ENCODE data around the gene SON.
"Not testable (repeated sequence)": the region's sequence is repeated elsewhere in the genome, so short reads cannot be mapped to it uniquely, and the experiment has no call there.

SON gene

GRCh38 chr21:33578214-33578613 lies 35.4 kb downstream of the SON start:
- no peak overlapping the region for H3K27ac ChIP-seq (ENCODE audit: low read depth, low read length)
- no peaks in the 10 kb centered on the region for H3K9me3 ChIP-seq (ENCODE audit: control insufficient read depth, insufficient read depth, low read depth, low read length)
- H3K4me3 ChIP-seq (ENCODE audit: low read depth, low read length): no peak overlapping the region
- H3K4me1 ChIP-seq (ENCODE audit: control insufficient read depth, insufficient read depth, low read length): no peaks in the 10 kb centered on the region
- no peaks in the 10 kb centered on the region for H3K27me3 ChIP-seq (ENCODE audit: control insufficient read depth, insufficient read depth, low read length)
- no peak overlapping the region for H3K9ac ChIP-seq (ENCODE audit: low read length)
- peaks cover 82% of the 10 kb centered on the region for H3K36me3 ChIP-seq (ENCODE audit: control insufficient read depth, insufficient read depth, low read length)

GRCh38 chr21:33578959-33579542 lies 36.2 kb downstream of the SON start:
- Histone ChIP-seq H3K36me3 (ENCODE audit: control insufficient read depth, insufficient read depth, low read length) (peaks cover 77% of the 10 kb centered on the region), H3K9me3 (ENCODE audit: control insufficient read depth, insufficient read depth, low read depth, low read length) (no peaks in the 10 kb centered on the region), H3K27me3 (ENCODE audit: control insufficient read depth, insufficient read depth, low read length) (no peaks in the 10 kb centered on the region), H3K4me3 (ENCODE audit: low read depth, low read length) (no peak overlapping the region), H3K27ac (ENCODE audit: low read depth, low read length) (peak overlapping the region; percentile 44; the same call in 1 of the 2 replicates), H3K4me1 (ENCODE audit: control insufficient read depth, insufficient read depth, low read length) (no peaks in the 10 kb centered on the region), H3K9ac (ENCODE audit: low read length) (no peak overlapping the region)

GRCh38 chr21:33584455-33584854 lies 41.6 kb downstream of the SON start:
- Histone ChIP-seq H3K9ac (ENCODE audit: low read length) (no peak overlapping the region), H3K36me3 (ENCODE audit: control insufficient read depth, insufficient read depth, low read length) (peaks cover 44% of the 10 kb centered on the region), H3K4me3 (ENCODE audit: low read depth, low read length) (no peak overlapping the region), H3K4me1 (ENCODE audit: control insufficient read depth, insufficient read depth, low read length) (peaks cover 6% of the 10 kb centered on the region; the same call in 1 of the 2 replicates), H3K27me3 (ENCODE audit: control insufficient read depth, insufficient read depth, low read length) (no peaks in the 10 kb centered on the region), H3K27ac (ENCODE audit: low read depth, low read length) (no peak overlapping the region), H3K9me3 (ENCODE audit: control insufficient read depth, insufficient read depth, low read depth, low read length) (no peaks in the 10 kb centered on the region)

GRCh38 chr21:33586927-33587326 lies 44.1 kb downstream of the SON start:
- H3K9ac ChIP-seq (ENCODE audit: low read length): no peak overlapping the region

GRCh38 chr21:33587792-33588484 lies 45.1 kb downstream of the SON start:
- Histone ChIP-seq H3K4me1 (ENCODE audit: control insufficient read depth, insufficient read depth, low read length) (peaks cover 9% of the 10 kb centered on the region; the same call in 1 of the 2 replicates), H3K27ac (ENCODE audit: low read depth, low read length) (no peak overlapping the region; the same call in 1 of the 2 replicates)

More at GRCh38 chr21:33586927-33587326, 44.1 kb downstream of the SON start:
- Histone ChIP-seq H3K27ac (ENCODE audit: low read depth, low read length) (no peak overlapping the region), H3K27me3 (ENCODE audit: control insufficient read depth, insufficient read depth, low read length) (no peaks in the 10 kb centered on the region), H3K4me3 (ENCODE audit: low read depth, low read length) (peak overlapping the region; percentile 71), H3K36me3 (ENCODE audit: control insufficient read depth, insufficient read depth, low read length) (peaks cover 32% of the 10 kb centered on the region), H3K4me1 (ENCODE audit: control insufficient read depth, insufficient read depth, low read length) (peaks cover 9% of the 10 kb centered on the region; the same call in 1 of the 2 replicates), H3K9me3 (ENCODE audit: control insufficient read depth, insufficient read depth, low read depth, low read length) (no peaks in the 10 kb centered on the region)

GRCh38 chr21:33588485-33589335 lies 45.9 kb downstream of the SON start, which contains the start of gene DONSON:
Gene DONSON, minus strand, starts transcription at chr21:33588684. Its CDS starts 43 bp downstream, at chr21:33588641.
- peaks cover 19% of the 10 kb centered on the region for H3K36me3 ChIP-seq (ENCODE audit: control insufficient read depth, insufficient read depth, low read length)
- no peaks in the 10 kb centered on the region for H3K9me3 ChIP-seq (ENCODE audit: control insufficient read depth, insufficient read depth, low read depth, low read length)
- no peaks in the 10 kb centered on the region for H3K27me3 ChIP-seq (ENCODE audit: control insufficient read depth, insufficient read depth, low read length)
- peak within 1 kb of the TSS; percentile 85 for H3K9ac ChIP-seq (ENCODE audit: low read length)
- H3K4me3 ChIP-seq (ENCODE audit: low read depth, low read length): peak within 1 kb of the TSS; percentile 71
- H3K4me1 ChIP-seq (ENCODE audit: control insufficient read depth, insufficient read depth, low read length): peaks cover 9% of the 10 kb centered on the region; the same call in 1 of the 2 replicates
- no peak within 1 kb of the TSS; the same call in 1 of the 2 replicates for H3K27ac ChIP-seq (ENCODE audit: low read depth, low read length)

More at GRCh38 chr21:33587792-33588484, 45.1 kb downstream of the SON start:
- peak overlapping the region; percentile 71 for H3K4me3 ChIP-seq (ENCODE audit: low read depth, low read length)
- H3K36me3 ChIP-seq (ENCODE audit: control insufficient read depth, insufficient read depth, low read length): peaks cover 24% of the 10 kb centered on the region
- no peaks in the 10 kb centered on the region for H3K9me3 ChIP-seq (ENCODE audit: control insufficient read depth, insufficient read depth, low read depth, low read length)
- peak overlapping the region; percentile 85 for H3K9ac ChIP-seq (ENCODE audit: low read length)
- no peaks in the 10 kb centered on the region for H3K27me3 ChIP-seq (ENCODE audit: control insufficient read depth, insufficient read depth, low read length)

- no peak overlapping the region for H3K4me3 ChIP-seq (ENCODE audit: low read depth, low read length)
- H3K27me3 ChIP-seq (ENCODE audit: control insufficient read depth, insufficient read depth, low read length): no peaks in the 10 kb centered on the region
- peaks cover 58% of the 10 kb centered on the region for H3K36me3 ChIP-seq (ENCODE audit: control insufficient read depth, insufficient read depth, low read length)
- H3K9ac ChIP-seq (ENCODE audit: low read length): no peak overlapping the region
- H3K4me1 ChIP-seq (ENCODE audit: control insufficient read depth, insufficient read depth, low read length): no peaks in the 10 kb centered on the region
- no peak overlapping the region for H3K27ac ChIP-seq (ENCODE audit: low read depth, low read length)
- no peaks in the 10 kb centered on the region for H3K9me3 ChIP-seq (ENCODE audit: control insufficient read depth, insufficient read depth, low read depth, low read length)
These were observed 55.2 kb downstream of the SON start for GRCh38 chr21:33598051-33598450.

- H3K9me3 ChIP-seq (ENCODE audit: control insufficient read depth, insufficient read depth, low read depth, low read length): no peaks in the 10 kb centered on the region
- H3K36me3 ChIP-seq (ENCODE audit: control insufficient read depth, insufficient read depth, low read length): peaks cover 31% of the 10 kb centered on the region
- H3K27me3 ChIP-seq (ENCODE audit: control insufficient read depth, insufficient read depth, low read length): no peaks in the 10 kb centered on the region
- no peaks in the 10 kb centered on the region for H3K4me1 ChIP-seq (ENCODE audit: control insufficient read depth, insufficient read depth, low read length)
- H3K27ac ChIP-seq (ENCODE audit: low read depth, low read length): no peak overlapping the region
- H3K4me3 ChIP-seq (ENCODE audit: low read depth, low read length): no peak overlapping the region
- H3K9ac ChIP-seq (ENCODE audit: low read length): no peak overlapping the region
These were observed 65.7 kb downstream of the SON start for GRCh38 chr21:33608559-33608958.

- Histone ChIP-seq H3K27ac (ENCODE audit: low read depth, low read length) (no peak overlapping the region), H3K9ac (ENCODE audit: low read length) (no peak overlapping the region), H3K36me3 (ENCODE audit: control insufficient read depth, insufficient read depth, low read length) (peaks cover 30% of the 10 kb centered on the region), H3K4me1 (ENCODE audit: control insufficient read depth, insufficient read depth, low read length) (no peaks in the 10 kb centered on the region), H3K4me3 (ENCODE audit: low read depth, low read length) (no peak overlapping the region), H3K27me3 (ENCODE audit: control insufficient read depth, insufficient read depth, low read length) (no peaks in the 10 kb centered on the region), H3K9me3 (ENCODE audit: control insufficient read depth, insufficient read depth, low read depth, low read length) (no peaks in the 10 kb centered on the region)
These were observed 68.3 kb downstream of the SON start for GRCh38 chr21:33611006-33611744.

GRCh38 chr21:33617565-33617964 lies 74.7 kb downstream of the SON start:
- not testable (repeated sequence) for H3K27me3 ChIP-seq (ENCODE audit: control insufficient read depth, insufficient read depth, low read length); H3K9me3 ChIP-seq (ENCODE audit: control insufficient read depth, insufficient read depth, low read depth, low read length); H3K4me1 ChIP-seq (ENCODE audit: control insufficient read depth, insufficient read depth, low read length); H3K27ac ChIP-seq (ENCODE audit: low read depth, low read length); H3K9ac ChIP-seq (ENCODE audit: low read length); H3K4me3 ChIP-seq (ENCODE audit: low read depth, low read length)
- peaks cover 19% of the 10 kb centered on the region for H3K36me3 ChIP-seq (ENCODE audit: control insufficient read depth, insufficient read depth, low read length)
